Mesodermal cell (in vitro differentiated cells): ENCODE results near the gene AATK.
"Not testable (repeated sequence)": the region's sequence is repeated elsewhere in the genome, so short reads cannot be mapped to it uniquely, and the experiment has no call there.

ENCODE experiments used
- H3K27ac ChIP-seq: 2 replicates; pipeline ENCODE4 v1.7.0; 2013; ENCODE audit warnings: mild to moderate bottlenecking, low read depth, low read length, moderate library complexity; ENCODE audit not compliant: severe bottlenecking
- H3K36me3 ChIP-seq: 2 replicates; pipeline ENCODE4 v1.7.1; 2013; ENCODE audit warnings: mild to moderate bottlenecking, low read length, moderate library complexity; ENCODE audit not compliant: control insufficient read depth, insufficient read depth
- H3K4me1 ChIP-seq: one replicate; pipeline ENCODE4 v1.7.1; 2013; ENCODE audit warnings: mild to moderate bottlenecking, low read length; ENCODE audit not compliant: insufficient read depth, control insufficient read depth, poor library complexity, severe bottlenecking
- H3K4me3 ChIP-seq: 2 replicates; pipeline ENCODE4 v1.7.0; 2013; ENCODE audit warnings: low read length, control low read depth, mild to moderate bottlenecking; ENCODE audit not compliant: insufficient read depth, poor library complexity, severe bottlenecking; ENCODE audit errors: extremely low read depth
- H3K9me3 ChIP-seq: 2 replicates; pipeline ENCODE4 v1.7.1; 2013; ENCODE audit warnings: mild to moderate bottlenecking, low read length, moderate library complexity; ENCODE audit not compliant: control insufficient read depth
- WGBS, 2 experiments: methylation state at CpG; one replicate each; pipeline ENCODE4 v1.1.5; 2013; ENCODE audit warnings: missing lambda C conversion rate in 2 of 2; ENCODE audit not compliant: insufficient coverage in 2 of 2; 5-methylcytosine and 5-hydroxymethylcytosine counted together

Gene AATK

GRCh38 chr17:81150377-81151077 lies 15.5 kb downstream of the AATK start:
- no peaks in the 10 kb centered on the region for H3K36me3 ChIP-seq
- no peak overlapping the region for H3K4me3 ChIP-seq
- WGBS, 2 experiments = 88 to 93% methylated on average over 11 to 12 of the region's 14 CpGs
- H3K27ac ChIP-seq = no peak overlapping the region
- no peaks in the 10 kb centered on the region for H3K4me1 ChIP-seq
- H3K9me3 ChIP-seq = no peaks in the 10 kb centered on the region

GRCh38 chr17:81148986-81149533 lies 17.0 kb downstream of the AATK start:
- 86 to 90% methylated on average over 12 to 14 of the region's 14 CpGs for WGBS, 2 experiments
- Histone ChIP-seq H3K9me3 (no peaks in the 10 kb centered on the region), H3K4me3 (no peak overlapping the region), H3K27ac (no peak overlapping the region), H3K36me3 (no peaks in the 10 kb centered on the region), H3K4me1 (no peaks in the 10 kb centered on the region)

- WGBS, 2 experiments = 91 to 96% methylated on average over 13 to 14 of the region's 15 CpGs
- no peaks in the 10 kb centered on the region for H3K4me1 ChIP-seq
- H3K9me3 ChIP-seq = no peaks in the 10 kb centered on the region
- no peak overlapping the region for H3K4me3 ChIP-seq
- H3K36me3 ChIP-seq = no peaks in the 10 kb centered on the region
- no peak overlapping the region for H3K27ac ChIP-seq
These were observed 17.4 kb downstream of the AATK start for GRCh38 chr17:81148571-81148970.

- Histone ChIP-seq H3K4me1 (no peaks in the 10 kb centered on the region), H3K27ac (no peak overlapping the region), H3K9me3 (no peaks in the 10 kb centered on the region), H3K4me3 (no peak overlapping the region), H3K36me3 (no peaks in the 10 kb centered on the region)
- 92 to 96% methylated on average over 6 to 7 of the region's 10 CpGs for WGBS, 2 experiments
These were observed 18.3 kb downstream of the AATK start for GRCh38 chr17:81147701-81148100.

- H3K27ac ChIP-seq, H3K36me3 ChIP-seq, H3K4me3 ChIP-seq, H3K4me1 ChIP-seq, H3K9me3 ChIP-seq: not testable (repeated sequence)
- WGBS, 2 experiments = 50 to 75% methylated on average over 3 to 6 of the region's 10 CpGs
These were observed 19.8 kb downstream of the AATK start for GRCh38 chr17:81146208-81146607.

GRCh38 chr17:81144423-81144781 lies 21.6 kb downstream of the AATK start:
- 79 to 84% methylated on average over 13 to 14 of the region's 14 CpGs for WGBS, 2 experiments
- Histone ChIP-seq H3K36me3 (no peaks in the 10 kb centered on the region), H3K9me3 (no peaks in the 10 kb centered on the region), H3K27ac (no peak overlapping the region), H3K4me1 (no peaks in the 10 kb centered on the region), H3K4me3 (no peak overlapping the region)

- 90 to 97% methylated on average over 15 of the region's 17 CpGs for WGBS, 2 experiments
- no peak overlapping the region for H3K4me3 ChIP-seq
These were observed 22.2 kb downstream of the AATK start for GRCh38 chr17:81143717-81144422.

GRCh38 chr17:81143200-81143527 lies 22.9 kb downstream of the AATK start:
- H3K4me3 ChIP-seq = no peak overlapping the region
- H3K9me3 ChIP-seq = no peaks in the 10 kb centered on the region
- no peaks in the 10 kb centered on the region for H3K36me3 ChIP-seq
- WGBS, 2 experiments = 83 to 87% methylated on average over 8 of the region's 11 CpGs
- no peaks in the 10 kb centered on the region for H3K4me1 ChIP-seq
- H3K27ac ChIP-seq = no peak overlapping the region

More at GRCh38 chr17:81143717-81144422, 22.2 kb downstream of the AATK start:
- Histone ChIP-seq H3K4me1 (no peaks in the 10 kb centered on the region), H3K27ac (no peak overlapping the region), H3K36me3 (no peaks in the 10 kb centered on the region), H3K9me3 (no peaks in the 10 kb centered on the region)

- Histone ChIP-seq H3K4me1 (no peaks in the 10 kb centered on the region), H3K36me3 (no peaks in the 10 kb centered on the region), H3K9me3 (no peaks in the 10 kb centered on the region), H3K27ac (no peak overlapping the region), H3K4me3 (no peak overlapping the region)
- WGBS, 2 experiments = 63 to 68% methylated on average over 23 of the region's 25 CpGs
These were observed 23.5 kb downstream of the AATK start for GRCh38 chr17:81142301-81143199.

GRCh38 chr17:81140695-81141094 lies 25.3 kb downstream of the AATK start:
- H3K36me3 ChIP-seq = no peaks in the 10 kb centered on the region
- no peaks in the 10 kb centered on the region for H3K4me1 ChIP-seq
- H3K27ac ChIP-seq = no peak overlapping the region
- H3K9me3 ChIP-seq = no peaks in the 10 kb centered on the region
- H3K4me3 ChIP-seq = no peak overlapping the region
- WGBS, 2 experiments = 95 to 96% methylated on average over 23 to 33 of the region's 37 CpGs
